K562 (cell line): ENCODE data around the gene LAMA5. TPM values are rescaled to one million over a fixed set of nuclear protein-coding genes. Genes with fewer than 3 reads are reported as not detected.

ENCODE experiments used
- ATAC-seq: fragments of 200-7000 bp; cut with Tn5 transposase; 3 replicates; pipeline ENCODE4 v1.9.1; 2020; ENCODE audit warnings: moderate library complexity
- BruUV-seq: library from RNA; stranded (reverse); fragments of 400-500 nt; replicated peaks from 2 replicates; lab custom pipeline; 2021; lab: Mats Ljungman, UMichigan
- CTCF ChIA-PET: fragments of 300-600 bp; formaldehyde crosslinking; extraction: SDS; loops from one replicate; lab custom pipeline; 2021; ENCODE audit warnings: low intra/inter-chr PET ratio; lab: Yijun Ruan, JAX
- POLR2A ChIA-PET: fragments of 300-600, 350-650 bp; sonication (Branson Sonifier 250); formaldehyde crosslinking; extraction: SDS; loops from one replicate; lab custom pipeline; 2021; ENCODE audit warnings: antibody characterized with exemption, inconsistent platforms; lab: Yijun Ruan, JAX
- DNase-seq, 4 experiments: peaks; one replicate each; pipeline versions ENCODE4 v3.0.0 to v3.0.0-alpha.2; 2011 to 2018; ENCODE audit warnings: low spot score in 3 of 4, mixed read lengths in 3 of 4; ENCODE audit errors: extremely low read depth in 1 of 4
- FAIRE-seq: peaks from 2 replicates; lab custom pipeline; 2011; peaks lifted over from hg19 to GRCh38; lab: Jason Lieb, UNC
- H2AFZ ChIP-seq: 2 replicates; pipeline ENCODE4 v1.6.0; 2011; ENCODE audit warnings: low read depth, low read length, control low read depth, inconsistent platforms
- H3K27ac ChIP-seq: fragments of 200-600 bp; 3 replicates; pipeline ENCODE4 v1.8.0; 2011; ENCODE audit warnings: low read depth, mild to moderate bottlenecking, control low read depth, inconsistent platforms, low read length, moderate library complexity, mixed read lengths; ENCODE audit errors: extremely low read depth
- H3K27me3 ChIP-seq, 2 experiments: fragments of 300-600 bp in 1 of 2; 2 replicates in 1 of 2; 3 replicates in 1 of 2; pipeline versions ENCODE4 v1.6.0 to v1.8.0; 2011; ENCODE audit warnings: inconsistent platforms in 2 of 2, low read length in 2 of 2, mild to moderate bottlenecking in 1 of 2, mixed read lengths in 1 of 2, moderate library complexity in 1 of 2; ENCODE audit not compliant: control insufficient read depth in 2 of 2, insufficient read depth in 2 of 2
- H3K36me3 ChIP-seq: fragments of 300-600 bp; 3 replicates; pipeline ENCODE4 v1.8.0; 2011; ENCODE audit warnings: mild to moderate bottlenecking, low read length, inconsistent platforms; ENCODE audit not compliant: control insufficient read depth, insufficient read depth
- H3K4me1 ChIP-seq, 2 experiments: fragments of 200-600 bp in 1 of 2; replicated peaks in 1 of 2; 2 replicates in 1 of 2; 3 replicates in 1 of 2; pipeline versions ENCODE4 v1.5.1 to v1.8.0; 2011; ENCODE audit warnings: inconsistent platforms in 2 of 2, low read length in 2 of 2, mild to moderate bottlenecking in 1 of 2, mixed read lengths in 1 of 2, moderate library complexity in 1 of 2; ENCODE audit not compliant: control insufficient read depth in 2 of 2, insufficient read depth in 2 of 2
- H3K4me2 ChIP-seq: 2 replicates; pipeline ENCODE4 v1.6.1; 2011; ENCODE audit warnings: low read length, control low read depth, inconsistent platforms, mixed read lengths; ENCODE audit not compliant: insufficient read depth
- H3K4me3 ChIP-seq: fragments of 200-600 bp; sonication (generic), shearing (Covaris generic); 2 replicates; pipeline ENCODE4 v1.5.1; 2016; ENCODE audit warnings: control low read depth, inconsistent platforms
- H3K79me2 ChIP-seq: fragments of 200-600 bp; 3 replicates; pipeline ENCODE4 v1.8.0; 2011; ENCODE audit warnings: low read length, inconsistent platforms; ENCODE audit not compliant: control insufficient read depth, insufficient read depth
- H3K9ac ChIP-seq, 2 experiments: 2 replicates each; pipeline versions ENCODE4 v1.6.0 to v1.6.1; 2011; ENCODE audit warnings: low read depth in 2 of 2, low read length in 2 of 2, control low read depth in 1 of 2, inconsistent platforms in 1 of 2, mild to moderate bottlenecking in 1 of 2, mixed read lengths in 1 of 2; ENCODE audit not compliant: insufficient read depth in 1 of 2
- H3K9me1 ChIP-seq: one replicate; pipeline ENCODE4 v1.6.0; 2011; ENCODE audit warnings: inconsistent platforms, mild to moderate bottlenecking, low read length, moderate library complexity; ENCODE audit not compliant: control insufficient read depth, insufficient read depth
- H3K9me3 ChIP-seq: replicated peaks from 2 replicates; pipeline ENCODE4 v1.5.1; 2011; ENCODE audit warnings: low read depth, low read length, inconsistent platforms; ENCODE audit not compliant: control insufficient read depth, insufficient read depth
- H4K20me1 ChIP-seq: replicated peaks from 2 replicates; pipeline ENCODE4 v1.6.1; 2011; ENCODE audit warnings: low read length, inconsistent platforms, mixed read lengths; ENCODE audit not compliant: control insufficient read depth, insufficient read depth
- AFF4 ChIP-seq: sonication (generic); formaldehyde crosslinking; IDR thresholded peaks from 2 replicates; pipeline ENCODE4 v1.8.0; 2023; ENCODE audit warnings: mild to moderate bottlenecking, missing genetic modification reagents
- BCL6 ChIP-seq: fragments of 250-450 bp; sonication (Bioruptor Pico); IDR thresholded peaks from 2 replicates; pipeline ENCODE4 v1.4.0; 2020
- NFIC ChIP-seq: fragments of 450-650 bp; IDR thresholded peaks from 2 replicates; pipeline ENCODE4 v1.6.1; 2017; ENCODE audit warnings: mild to moderate bottlenecking, inconsistent platforms
- ZBTB40 ChIP-seq, 2 experiments: fragments of 450-650 bp in 1 of 2; sonication (generic) in 1 of 2; formaldehyde crosslinking in 1 of 2; IDR thresholded peaks; 2 replicates each; pipeline versions ENCODE4 v1.7.1 to v1.9.0; 2016 to 2022; ENCODE audit warnings: inconsistent platforms in 1 of 2, mild to moderate bottlenecking in 1 of 2, missing genetic modification reagents in 1 of 2
- WGBS: fragments of 100-300 bp; shearing (Covaris generic); methylation state at CpG from one replicate; pipeline ENCODE4 v1.1.6; 2016; ENCODE audit warnings: low coverage, mixed read lengths; ENCODE audit not compliant: insufficient coverage; ENCODE audit errors: missing lambda C conversion rate; 5-methylcytosine and 5-hydroxymethylcytosine counted together
- in situ Hi-C: fragments of 300-500 bp; cut with MboI; formaldehyde crosslinking; loops from 4 replicates; pipeline ENCODE4 v1.15.0; 2018; ENCODE audit warnings: inconsistent platforms, mixed read lengths
- intact Hi-C: fragments of 100-400 bp; cut with micrococcal nuclease; formaldehyde crosslinking; loops from 2 replicates; pipeline ENCODE4 v1.14.2; 2022
- polyA plus RNA-seq, 8 experiments: library from polyadenylated mRNA; depleted of rRNA in 4 of 8; stranded (reverse) in 5 of 8; unstranded in 3 of 8; fragments of >200 nt; fragmentation: Nextera tagmentation in 2 of 8; fragmentation: Illumina TruSeq in 1 of 8; extraction: Ambion mirVana in 2 of 8; extraction: Trizol in 1 of 8; gene quantifications; 2 replicates each; pipeline versions ENCODE4 v1.2.1 to v1.2.3, GENCODE V29; 2011 to 2014; ENCODE audit warnings: inconsistent platforms in 1 of 8, missing spikeins in 1 of 8
- total RNA-seq, 7 experiments: library from RNA; depleted of rRNA in 6 of 7; stranded (reverse); fragments of >200 nt in 6 of 7; fragmentation: Illumina TruSeq in 2 of 7; extraction: Trizol in 2 of 7; gene quantifications; 2 replicates each; pipeline versions ENCODE4 v1.2.1 to v1.2.3, GENCODE V29; 2011 to 2021; ENCODE audit warnings: low replicate concordance in 1 of 7

The LAMA5 gene
- total and polyA plus RNA-seq, 9 of the 15 experiments (the other 6 are each of a cell fraction or from before 2014, with no cell fraction given), result 0.31 to 101 (median 7.8) TPM

- Histone ChIP-seq H3K4me3 (no peak overlapping the region), H4K20me1 (no peaks in the 10 kb centered on the region), H3K36me3 (peaks cover 68% of the 10 kb centered on the region), H2AFZ (no peak overlapping the region), H3K4me2 (no peak overlapping the region), H3K79me2 (no peaks in the 10 kb centered on the region), H3K27me3 (no peaks in the 10 kb centered on the region), H3K9me1 (no peaks in the 10 kb centered on the region), H3K9me3 (no peaks in the 10 kb centered on the region), H3K9ac (no peak overlapping the region), H3K27ac (no peak overlapping the region), H3K4me1 (peaks cover 0 to 4% of the 10 kb centered on the region in 2 experiments; a peak in 1 of 5 replicates)
- FAIRE-seq, result peak; percentile 6
- TF ChIP-seq ZBTB40 (IDR thresholded peaks at IDR 0.05) (peak; percentile 90), ZBTB40 (CRISPR knock-in tag; IDR thresholded peaks at IDR 0.05) (peak; percentile 78), AFF4 (CRISPR knock-in tag) (no peak), NFIC (peak; percentile 77), BCL6 (CRISPR knock-in tag) (no peak)
- no TSS peak for BruUV-seq
- intact Hi-C loops (no loop called here), in situ Hi-C loops (no loop called here)
- CTCF ChIA-PET, result no interaction called here
- DNase-seq, result no peak
- POLR2A ChIA-PET, result no interaction called here
- ATAC-seq, result no peak
- 77% methylated on average over 10 of the region's 10 CpGs for WGBS
Observed at GRCh38 chr20:62342910-62343309, 24.2 kb downstream of the LAMA5 start.
